H1 (cell line): ENCODE results near the gene IDH2. TPM values are rescaled to one million over a fixed set of nuclear protein-coding genes. Genes with fewer than 3 reads are reported as not detected.

Experiments
- MAFK ChIP-seq: IDR thresholded peaks from 2 replicates; pipeline ENCODE4 v1.6.1; 2012; ENCODE audit warnings: low read depth, mild to moderate bottlenecking, improper control_type of control experiment, low read length
- NANOG ChIP-seq: IDR thresholded peaks from 2 replicates; pipeline ENCODE4 v1.6.1; 2011; ENCODE audit warnings: low read length, low read depth, mild to moderate bottlenecking, inconsistent platforms; ENCODE audit not compliant: insufficient read depth, poor library complexity, severe bottlenecking
- RXRA ChIP-seq: IDR thresholded peaks from 2 replicates; pipeline ENCODE4 v1.6.1; 2011; ENCODE audit warnings: low read depth, mild to moderate bottlenecking, low read length, moderate library complexity; ENCODE audit not compliant: insufficient read depth
- USF2 ChIP-seq: IDR thresholded peaks from 2 replicates; pipeline ENCODE4 v1.6.1; 2011; ENCODE audit warnings: low read length, improper control_type of control experiment
- YY1 ChIP-seq: IDR thresholded peaks from 2 replicates; pipeline ENCODE4 v1.6.1; 2011; ENCODE audit warnings: low read depth, mild to moderate bottlenecking, low read length
- polyA plus RNA-seq, 7 experiments: library from polyadenylated mRNA; depleted of rRNA in 3 of 7; stranded (reverse) in 5 of 7; unstranded in 2 of 7; fragments of >200 nt in 5 of 7; fragments of 200-250 nt in 2 of 7; gene quantifications; 1 replicate in 5 of 7; 2 replicates in 1 of 7; 4 replicates in 1 of 7; pipeline versions ENCODE4 v1.2.1 to v1.2.3, GENCODE V29; 2011 to 2013; ENCODE audit warnings: missing spikeins in 2 of 7, mixed read lengths in 2 of 7
- total RNA-seq: library from RNA; stranded (reverse); fragmentation: NEBNext Ultra II Directional; extraction: Animal tissue kit (Norgen Biotek cat#: 25700); gene quantifications from 2 replicates; pipeline ENCODE4 v1.2.1, GENCODE V29; 2021

The IDH2 gene
- total and polyA plus RNA-seq, 2 of the 8 experiments (the other 6 are each of a cell fraction or from before 2014, with no cell fraction given), result 64.2 to 84.6 TPM

- TF ChIP-seq USF2, result no peak
- 0 out of 2 replicates have a peak, but pooled peaks have one; percentile 39 for TF ChIP-seq MAFK
- peak; percentile 66; the same call in 1 of the 2 replicates for TF ChIP-seq RXRA
- TF ChIP-seq YY1, result no peak
- TF ChIP-seq NANOG, result peak; percentile 72
Measured at GRCh38 chr15:90095521-90095959, 6.7 kb downstream of the IDH2 start (continued).
